GM13976 (cell line): Measurements from ENCODE around the gene MGMT.

Experiments used
- DNase-seq: peaks from one replicate; pipeline ENCODE4 v3.0.0; 2012; ENCODE audit warnings: low spot score
- CTCF ChIP-seq: IDR thresholded peaks from 2 replicates; pipeline ENCODE4 v1.5.1; 2012; ENCODE audit warnings: borderline replicate concordance, mild to moderate bottlenecking; ENCODE audit not compliant: insufficient read depth; ENCODE audit errors: extremely low read depth, missing control alignments, control extremely low read depth
- in situ Hi-C: fragments of 300-500 bp; cut with MboI; formaldehyde crosslinking; loops from one replicate; pipeline ENCODE4 v1.12.0; 2022; ENCODE audit warnings: low sequenced_read_pairs, mixed read lengths, inconsistent platforms; ENCODE audit not compliant: unreplicated experiment

The MGMT gene

GRCh38 chr10:129719415-129719739, 252.3 kb downstream of the MGMT start:
- no peak for DNase-seq
- in situ Hi-C loops: no loop called here
- TF ChIP-seq CTCF: no peak

GRCh38 chr10:129719889-129720590, 253.0 kb downstream of the MGMT start:
- TF ChIP-seq CTCF: no peak
- DNase-seq: no peak
- in situ Hi-C loops: no loop called here

- no peak for DNase-seq
- TF ChIP-seq CTCF: no peak
- in situ Hi-C loops: no loop called here
These were observed 258.0 kb downstream of the MGMT start for GRCh38 chr10:129725011-129725410.

GRCh38 chr10:129725482-129725881, 258.4 kb downstream of the MGMT start:
- TF ChIP-seq CTCF: no peak
- in situ Hi-C loops: no loop called here
- no peak for DNase-seq

- no peak for TF ChIP-seq CTCF
- in situ Hi-C loops: no loop called here
- no peak for DNase-seq
These were observed 259.0 kb downstream of the MGMT start for GRCh38 chr10:129725890-129726631.

- in situ Hi-C loops: no loop called here
- DNase-seq: no peak
- TF ChIP-seq CTCF: no peak
These were observed 260.0 kb downstream of the MGMT start for GRCh38 chr10:129727071-129727470.
